H1 (cell line): ENCODE data around the gene ARHGAP21. TPM values are rescaled to one million over a fixed set of nuclear protein-coding genes. Genes with fewer than 3 reads are reported as not detected.
"Not testable (repeated sequence)": the region's sequence is repeated elsewhere in the genome, so short reads cannot be mapped to it uniquely, and the experiment has no call there.

ENCODE experiments used
- CTCF ChIA-PET: fragments of 300-600 bp; sonication (Branson Sonifier 250); formaldehyde crosslinking; loops from one replicate; lab custom pipeline; 2021; ENCODE audit not compliant: partially characterized antibody; lab: Charles Lee
- POLR2A ChIA-PET: fragments of 300-600 bp; sonication (Branson Sonifier 250); formaldehyde crosslinking; loops from one replicate; lab custom pipeline; 2021; ENCODE audit warnings: inconsistent platforms; ENCODE audit not compliant: partially characterized antibody; lab: Charles Lee
- DNase-seq, 2 experiments: peaks; one replicate each; pipeline versions ENCODE4 v3.0.0 to v3.0.0-alpha.2; 2010 to 2022; ENCODE audit warnings: low spot score in 2 of 2, low read depth in 1 of 2, mixed read lengths in 1 of 2
- FAIRE-seq: peaks from 2 replicates; lab custom pipeline; 2011; peaks lifted over from hg19 to GRCh38; lab: Jason Lieb, UNC
- H2AFZ ChIP-seq: 2 replicates; pipeline ENCODE4 v1.8.1; 2012; ENCODE audit warnings: low read length, inconsistent platforms
- H2AK5ac ChIP-seq: 2 replicates; pipeline ENCODE4 v1.6.1; 2013; ENCODE audit warnings: low read depth, low read length
- H2BK120ac ChIP-seq: replicated peaks from 2 replicates; pipeline ENCODE3; 2013; ENCODE audit warnings: low read depth, low read length, inconsistent platforms
- H2BK12ac ChIP-seq: 2 replicates; pipeline ENCODE4 v1.6.1; 2013; ENCODE audit warnings: low read depth, low read length
- H2BK15ac ChIP-seq: 2 replicates; pipeline ENCODE4 v1.6.1; 2013; ENCODE audit warnings: low read length
- H2BK20ac ChIP-seq: 2 replicates; pipeline ENCODE4 v1.6.1; 2013; ENCODE audit warnings: low read length
- H2BK5ac ChIP-seq: 2 replicates; pipeline ENCODE4 v1.6.1; 2013; ENCODE audit warnings: low read depth, low read length
- H3K14ac ChIP-seq: 2 replicates; pipeline ENCODE4 v1.6.1; 2013; ENCODE audit warnings: inconsistent platforms; ENCODE audit not compliant: insufficient read length
- H3K18ac ChIP-seq: 2 replicates; pipeline ENCODE4 v1.6.1; 2013; ENCODE audit warnings: low read length; ENCODE audit errors: extremely low read depth
- H3K23ac ChIP-seq: 2 replicates; pipeline ENCODE4 v1.6.1; 2013; ENCODE audit warnings: inconsistent platforms; ENCODE audit not compliant: insufficient read length
- H3K23me2 ChIP-seq: 2 replicates; pipeline ENCODE4 v1.6.1; 2013; ENCODE audit warnings: low read depth, low read length
- H3K27ac ChIP-seq: 2 replicates; pipeline ENCODE4 v1.6.1; 2011; ENCODE audit warnings: low read depth, low read length, inconsistent platforms
- H3K27me3 ChIP-seq, 4 experiments: replicated peaks in 1 of 4; 1 replicate in 1 of 4; 2 replicates in 3 of 4; pipeline versions ENCODE4 v1.6.1 to v1.8.1; 2011 to 2013; ENCODE audit warnings: low read length in 3 of 4, mild to moderate bottlenecking in 3 of 4, inconsistent platforms in 2 of 4, mixed read lengths in 2 of 4, moderate library complexity in 1 of 4; ENCODE audit not compliant: control insufficient read depth in 3 of 4, insufficient read depth in 3 of 4; ENCODE audit errors: extremely low read depth in 1 of 4
- H3K36me3 ChIP-seq, 4 experiments: 2 replicates each; pipeline versions ENCODE4 v1.6.1 to v1.8.1; 2011 to 2013; ENCODE audit warnings: mild to moderate bottlenecking in 4 of 4, low read length in 3 of 4, moderate library complexity in 2 of 4, control low read depth in 1 of 4, inconsistent platforms in 1 of 4; ENCODE audit not compliant: insufficient read depth in 4 of 4, control insufficient read depth in 2 of 4
- H3K4ac ChIP-seq: replicated peaks from 2 replicates; pipeline ENCODE3; 2013; ENCODE audit warnings: low read length, low read depth, mixed read lengths, inconsistent platforms; ENCODE audit not compliant: insufficient read length
- H3K4me1 ChIP-seq, 4 experiments: replicated peaks in 1 of 4; 1 replicate in 1 of 4; 2 replicates in 3 of 4; pipeline versions ENCODE4 v1.6.1 to v1.8.1; 2011 to 2013; ENCODE audit warnings: low read length in 3 of 4, inconsistent platforms in 2 of 4, mixed read lengths in 1 of 4; ENCODE audit not compliant: insufficient read depth in 4 of 4, control insufficient read depth in 3 of 4
- H3K4me2 ChIP-seq, 2 experiments: 2 replicates each; pipeline versions ENCODE4 v1.6.1 to v1.8.1; 2011 to 2013; ENCODE audit warnings: low read depth in 2 of 2, low read length in 2 of 2, control low read depth in 1 of 2, inconsistent platforms in 1 of 2, mild to moderate bottlenecking in 1 of 2; ENCODE audit not compliant: insufficient read depth in 1 of 2
- H3K4me3 ChIP-seq, 4 experiments: fragments of 200-600, 300-600 bp in 1 of 4; sonication (generic), shearing (Covaris generic), sonication (Bioruptor Twin) in 1 of 4; 2 replicates each; pipeline versions ENCODE4 v1.5.1 to v1.8.1; 2011 to 2016; ENCODE audit warnings: low read length in 4 of 4, low read depth in 3 of 4, control low read depth in 2 of 4, inconsistent platforms in 2 of 4, mild to moderate bottlenecking in 2 of 4, mixed read lengths in 1 of 4, moderate library complexity in 1 of 4; ENCODE audit not compliant: insufficient read depth in 2 of 4; ENCODE audit errors: extremely low read depth in 1 of 4
- H3K56ac ChIP-seq: replicated peaks from 2 replicates; pipeline ENCODE3; 2013; ENCODE audit warnings: low read depth, mild to moderate bottlenecking, mixed read lengths, low read length, inconsistent platforms; ENCODE audit not compliant: insufficient read length
- H3K79me1 ChIP-seq: 2 replicates; pipeline ENCODE4 v1.6.1; 2013; ENCODE audit warnings: low read depth, low read length, control low read depth
- H3K79me2 ChIP-seq, 2 experiments: 2 replicates each; pipeline versions ENCODE4 v1.6.1 to v1.8.1; 2012 to 2013; ENCODE audit warnings: low read length in 2 of 2, mild to moderate bottlenecking in 2 of 2, inconsistent platforms in 1 of 2; ENCODE audit not compliant: insufficient read depth in 2 of 2, control insufficient read depth in 1 of 2
- H3K9ac ChIP-seq, 4 experiments: replicated peaks in 1 of 4; 1 replicate in 1 of 4; 2 replicates in 3 of 4; pipeline versions ENCODE4 v1.6.1 to v1.8.1; 2011 to 2013; ENCODE audit warnings: low read depth in 3 of 4, low read length in 3 of 4, control low read depth in 2 of 4, mild to moderate bottlenecking in 2 of 4, moderate library complexity in 2 of 4, inconsistent platforms in 1 of 4; ENCODE audit errors: extremely low read depth in 1 of 4
- H3K9me3 ChIP-seq, 2 experiments: 2 replicates each; pipeline versions ENCODE4 v1.6.1 to v1.8.1; 2012 to 2013; ENCODE audit warnings: mild to moderate bottlenecking in 2 of 2, moderate library complexity in 2 of 2, control low read depth in 1 of 2, inconsistent platforms in 1 of 2, low read depth in 1 of 2, low read length in 1 of 2, mixed read lengths in 1 of 2; ENCODE audit not compliant: insufficient read depth in 2 of 2
- H4K20me1 ChIP-seq, 2 experiments: replicated peaks in 1 of 2; 2 replicates each; pipeline versions ENCODE3 to v1.8.1; 2011 to 2013; ENCODE audit warnings: inconsistent platforms in 2 of 2, low read length in 2 of 2, mild to moderate bottlenecking in 1 of 2; ENCODE audit not compliant: insufficient read depth in 2 of 2, control insufficient read depth in 1 of 2
- H4K5ac ChIP-seq: 2 replicates; pipeline ENCODE4 v1.6.1; 2013; ENCODE audit warnings: low read length, low read depth, mixed read lengths, inconsistent platforms; ENCODE audit not compliant: insufficient read length
- H4K8ac ChIP-seq: 2 replicates; pipeline ENCODE4 v1.8.0; 2013; ENCODE audit warnings: mild to moderate bottlenecking, moderate library complexity, low read length, inconsistent platforms; ENCODE audit not compliant: insufficient read depth; ENCODE audit errors: extremely low read depth
- H4K91ac ChIP-seq: replicated peaks from 2 replicates; pipeline ENCODE3; 2013; ENCODE audit warnings: low read length, mixed read lengths, inconsistent platforms; ENCODE audit not compliant: insufficient read length
- RFX5 ChIP-seq: IDR thresholded peaks from 2 replicates; pipeline ENCODE4 v1.6.1; 2011; ENCODE audit warnings: low read depth, low read length, improper control_type of control experiment, borderline replicate concordance
- WGBS, 2 experiments: shearing (Covaris generic) in 1 of 2; methylation state at CpG; one replicate each; pipeline versions ENCODE4 v1.1.6 to v1.1.7; 2013 to 2015; ENCODE audit warnings: low lambda C conversion rate in 2 of 2, mixed read lengths in 2 of 2, inconsistent platforms in 1 of 2, low coverage in 1 of 2, missing lambda C conversion rate in 1 of 2; ENCODE audit not compliant: insufficient replicate concordance in 2 of 2, insufficient coverage in 1 of 2, insufficient read length in 1 of 2; ENCODE audit errors: extremely low coverage in 1 of 2, missing lambda C conversion rate in 1 of 2; 5-methylcytosine and 5-hydroxymethylcytosine counted together
- polyA plus RNA-seq, 7 experiments: library from polyadenylated mRNA; depleted of rRNA in 3 of 7; stranded (reverse) in 5 of 7; unstranded in 2 of 7; fragments of >200 nt in 5 of 7; fragments of 200-250 nt in 2 of 7; gene quantifications; 1 replicate in 5 of 7; 2 replicates in 1 of 7; 4 replicates in 1 of 7; pipeline versions ENCODE4 v1.2.1 to v1.2.3, GENCODE V29; 2011 to 2013; ENCODE audit warnings: missing spikeins in 2 of 7, mixed read lengths in 2 of 7
- total RNA-seq: library from RNA; stranded (reverse); fragmentation: NEBNext Ultra II Directional; extraction: Animal tissue kit (Norgen Biotek cat#: 25700); gene quantifications from 2 replicates; pipeline ENCODE4 v1.2.1, GENCODE V29; 2021

Gene ARHGAP21
- total and polyA plus RNA-seq, 2 of the 8 experiments (the other 6 are each of a cell fraction or from before 2014, with no cell fraction given): 14.4 to 35.3 TPM

DNA sequence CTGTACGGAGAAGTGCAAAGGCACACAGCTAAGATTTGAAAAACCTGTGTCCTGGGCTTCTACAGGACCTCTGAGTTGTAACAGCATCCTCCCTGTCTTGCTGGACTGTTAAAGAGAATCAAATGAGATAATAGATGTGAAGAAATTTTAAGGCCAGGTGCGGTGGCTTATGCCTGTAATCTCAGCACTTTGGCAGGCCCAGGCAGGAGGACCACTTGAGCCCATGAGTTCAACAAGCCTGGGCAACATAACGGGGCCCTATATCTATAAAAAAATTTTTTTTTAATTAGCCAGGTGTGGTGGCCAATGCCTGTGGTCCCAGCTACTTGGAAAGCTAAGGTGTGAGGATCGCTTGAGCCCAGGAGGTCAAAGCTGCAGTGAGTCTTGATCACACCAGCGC lies 2.9 kb upstream of the ARHGAP21 start (continued):
- no peak for TF ChIP-seq RFX5

DNA sequence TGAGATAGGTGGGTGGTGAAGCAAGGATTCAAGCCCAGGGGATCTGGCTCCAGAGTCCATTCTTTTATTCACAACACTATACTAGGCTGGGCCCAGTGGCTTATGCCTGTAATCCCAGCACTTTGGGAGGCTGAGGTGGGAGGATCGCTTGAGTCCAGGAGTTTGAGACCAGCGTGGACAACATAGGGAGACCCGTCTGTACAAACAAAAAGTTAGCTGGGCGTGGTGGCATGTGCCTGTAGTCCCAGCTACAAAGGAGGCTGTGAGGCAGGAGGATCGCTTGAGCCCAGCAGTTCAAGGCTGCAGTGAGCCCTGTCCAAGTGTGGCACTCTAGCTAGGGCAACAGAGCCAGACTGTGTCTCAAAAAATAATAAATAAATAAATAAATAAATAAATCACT lies 2.3 kb upstream of the ARHGAP21 start:
- H4K91ac ChIP-seq, H4K8ac ChIP-seq, H2BK15ac ChIP-seq, H4K20me1 ChIP-seq, H2BK120ac ChIP-seq, H3K4me2 ChIP-seq, H3K4me3 ChIP-seq, H2AK5ac ChIP-seq, FAIRE-seq, H2BK12ac ChIP-seq, H4K5ac ChIP-seq, H3K23ac ChIP-seq, H3K4ac ChIP-seq, H3K14ac ChIP-seq, H3K18ac ChIP-seq, H3K36me3 ChIP-seq, H3K9ac ChIP-seq, H3K56ac ChIP-seq, DNase-seq, H2AFZ ChIP-seq, H3K9me3 ChIP-seq, H3K79me1 ChIP-seq, H2BK5ac ChIP-seq, H3K27ac ChIP-seq, H2BK20ac ChIP-seq: not testable (repeated sequence)
- peaks cover 0 to 14% (median 11%) of the 10 kb centered on the region in 4 experiments; a peak in 5 of 7 replicates for H3K27me3 ChIP-seq
- WGBS, 2 experiments: 93% methylated on average over 5 of the region's 5 CpGs; no CpG with 5 or more reads in 1 of the 2 experiments
- peaks cover 0 to 12% of the 10 kb centered on the region in 2 experiments; a peak in 2 of 4 replicates for H3K79me2 ChIP-seq
- ChIA-PET POLR2A (interaction anchor here (1.3 to 3.6 kb wide), 2 partner anchors 226 kb away, joined by 5 to 21 read pairs; partner anchors contain the start of gene PRTFDC1), CTCF (interaction anchor here (0.6 to 2.0 kb wide), 9 partner anchors 9 to 355 kb away, joined by 3 to 7 read pairs (median 4); no protein-coding TSS in a partner anchor)
- peaks cover 20% of the 10 kb centered on the region for H3K23me2 ChIP-seq
- peaks cover 2 to 11% (median 5%) of the 10 kb centered on the region in 4 experiments for H3K4me1 ChIP-seq
